Endothelial cell (in vitro differentiated cells): ENCODE data around the gene HDAC4. TPM values are rescaled to one million over a fixed set of nuclear protein-coding genes. Genes with fewer than 3 reads are reported as not detected.

Source experiments
- DNase-seq: peaks from one replicate; pipeline ENCODE4 v3.0.0; 2021; ENCODE audit warnings: low spot score
- H3K27ac Mint-ChIP-seq: one replicate; pipeline ENCODE4 v1.8.0; 2021; ENCODE audit warnings: mixed read lengths, inconsistent platforms; ENCODE audit not compliant: unreplicated experiment
- H3K27me3 Mint-ChIP-seq: one replicate; pipeline ENCODE4 v1.8.0; 2021; ENCODE audit warnings: mild to moderate bottlenecking, moderate library complexity, mixed read lengths, inconsistent platforms; ENCODE audit not compliant: unreplicated experiment
- H3K36me3 Mint-ChIP-seq: one replicate; pipeline ENCODE4 v1.8.0; 2021; ENCODE audit warnings: mild to moderate bottlenecking, low read depth, mixed read lengths, inconsistent platforms; ENCODE audit not compliant: unreplicated experiment
- H3K4me1 Mint-ChIP-seq: one replicate; pipeline ENCODE4 v1.8.0; 2021; ENCODE audit warnings: mild to moderate bottlenecking, mixed read lengths, inconsistent platforms; ENCODE audit not compliant: unreplicated experiment
- H3K4me3 Mint-ChIP-seq: one replicate; pipeline ENCODE4 v1.8.0; 2021; ENCODE audit warnings: mild to moderate bottlenecking, mixed read lengths, inconsistent platforms; ENCODE audit not compliant: unreplicated experiment
- H3K9me3 Mint-ChIP-seq: one replicate; pipeline ENCODE4 v1.8.0; 2021; ENCODE audit warnings: mixed read lengths, inconsistent platforms; ENCODE audit not compliant: unreplicated experiment
- total RNA-seq: library from RNA; stranded (reverse); fragmentation: NEBNext Ultra II Directional; extraction: Animal tissue kit (Norgen Biotek cat#: 25700); gene quantifications from one replicate; pipeline ENCODE4 v1.2.1, GENCODE V29; 2021; ENCODE audit not compliant: unreplicated experiment
- TF ChIP-seq, protein P1 (sequence below): fragments of 200-600 bp; sonication (generic); IDR thresholded peaks from one replicate; pipeline ENCODE4 v1.5.0; 2021; ENCODE audit warnings: antibody characterized with exemption; ENCODE audit not compliant: unreplicated experiment

HDAC4 gene
- total RNA-seq, 1 donor from 2014 or later, result 26.0 TPM

DNA sequence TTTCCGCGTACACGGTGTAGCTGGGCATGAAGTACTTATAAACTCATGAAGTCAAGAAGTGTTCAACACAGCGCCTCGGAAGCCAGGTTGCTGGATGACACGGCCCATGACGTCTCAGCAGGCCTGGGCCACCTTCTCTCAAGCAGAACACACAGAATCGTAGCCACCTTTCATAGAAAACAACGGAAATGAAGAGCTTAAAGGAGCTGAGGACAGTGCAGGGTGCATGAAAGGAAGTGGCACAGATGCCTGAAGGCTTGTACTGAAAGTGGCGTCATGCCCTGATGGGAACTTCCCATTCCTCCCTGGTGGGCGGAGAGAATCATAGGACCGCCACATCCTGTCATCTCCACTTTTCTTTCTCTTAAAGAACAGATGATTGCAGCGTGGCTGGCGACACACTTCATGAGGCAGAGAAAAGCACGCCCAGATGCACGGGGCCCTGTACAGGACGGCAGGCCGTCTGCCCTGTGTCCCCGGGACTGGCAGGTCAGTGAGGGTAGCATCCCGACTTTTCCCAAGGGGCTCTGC is 31.1 kb downstream of the HDAC4 start:
- no peak overlapping the region for H3K4me3 Mint-ChIP-seq
- DNase-seq, result no peak
- H3K4me1 Mint-ChIP-seq, result peaks cover 4% of the 10 kb centered on the region

DNA sequence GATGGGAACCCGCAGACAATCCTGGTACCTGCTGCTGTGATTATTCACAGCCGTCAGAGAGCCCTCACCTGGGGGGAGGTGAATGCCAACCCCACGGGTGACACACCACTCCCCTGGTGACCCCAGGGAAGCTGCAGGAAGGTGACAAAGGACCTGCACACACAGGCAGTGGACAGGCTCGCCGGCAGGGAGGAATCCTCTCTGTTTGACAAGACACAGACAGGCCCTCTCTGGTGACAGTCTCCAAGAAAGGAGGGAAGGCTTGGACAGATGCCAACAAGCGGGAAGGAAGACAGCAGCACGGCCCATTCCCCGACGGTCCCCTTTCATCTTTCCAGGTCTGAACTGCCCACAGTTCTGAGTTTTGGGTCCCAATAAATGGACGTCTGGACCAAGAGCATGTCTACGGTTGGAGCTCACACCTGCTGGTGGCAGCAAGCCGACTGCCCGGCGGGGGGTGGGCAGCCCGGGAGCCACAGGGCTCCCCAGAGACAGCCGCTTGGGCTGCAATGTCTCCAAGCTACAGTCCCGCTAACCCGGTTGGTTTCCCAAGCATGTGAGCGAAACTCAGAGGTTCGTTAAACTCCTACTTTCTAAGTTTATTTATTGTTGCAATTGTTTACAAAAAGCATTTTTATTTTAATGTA is 31.8 kb downstream of the HDAC4 start:
- no peaks in the 10 kb centered on the region for H3K27me3 Mint-ChIP-seq
- no peaks in the 10 kb centered on the region for H3K9me3 Mint-ChIP-seq
- no peak overlapping the region for H3K27ac Mint-ChIP-seq

More for the DNA sequence above, 31.1 kb downstream of the HDAC4 start:
- TF ChIP-seq, protein P1, sequence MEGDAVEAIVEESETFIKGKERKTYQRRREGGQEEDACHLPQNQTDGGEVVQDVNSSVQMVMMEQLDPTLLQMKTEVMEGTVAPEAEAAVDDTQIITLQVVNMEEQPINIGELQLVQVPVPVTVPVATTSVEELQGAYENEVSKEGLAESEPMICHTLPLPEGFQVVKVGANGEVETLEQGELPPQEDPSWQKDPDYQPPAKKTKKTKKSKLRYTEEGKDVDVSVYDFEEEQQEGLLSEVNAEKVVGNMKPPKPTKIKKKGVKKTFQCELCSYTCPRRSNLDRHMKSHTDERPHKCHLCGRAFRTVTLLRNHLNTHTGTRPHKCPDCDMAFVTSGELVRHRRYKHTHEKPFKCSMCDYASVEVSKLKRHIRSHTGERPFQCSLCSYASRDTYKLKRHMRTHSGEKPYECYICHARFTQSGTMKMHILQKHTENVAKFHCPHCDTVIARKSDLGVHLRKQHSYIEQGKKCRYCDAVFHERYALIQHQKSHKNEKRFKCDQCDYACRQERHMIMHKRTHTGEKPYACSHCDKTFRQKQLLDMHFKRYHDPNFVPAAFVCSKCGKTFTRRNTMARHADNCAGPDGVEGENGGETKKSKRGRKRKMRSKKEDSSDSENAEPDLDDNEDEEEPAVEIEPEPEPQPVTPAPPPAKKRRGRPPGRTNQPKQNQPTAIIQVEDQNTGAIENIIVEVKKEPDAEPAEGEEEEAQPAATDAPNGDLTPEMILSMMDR, result no peak
- Mint-ChIP-seq H3K9me3 (no peaks in the 10 kb centered on the region), H3K27me3 (peaks cover 1% of the 10 kb centered on the region), H3K36me3 (no peaks in the 10 kb centered on the region), H3K27ac (no peak overlapping the region)

DNA sequence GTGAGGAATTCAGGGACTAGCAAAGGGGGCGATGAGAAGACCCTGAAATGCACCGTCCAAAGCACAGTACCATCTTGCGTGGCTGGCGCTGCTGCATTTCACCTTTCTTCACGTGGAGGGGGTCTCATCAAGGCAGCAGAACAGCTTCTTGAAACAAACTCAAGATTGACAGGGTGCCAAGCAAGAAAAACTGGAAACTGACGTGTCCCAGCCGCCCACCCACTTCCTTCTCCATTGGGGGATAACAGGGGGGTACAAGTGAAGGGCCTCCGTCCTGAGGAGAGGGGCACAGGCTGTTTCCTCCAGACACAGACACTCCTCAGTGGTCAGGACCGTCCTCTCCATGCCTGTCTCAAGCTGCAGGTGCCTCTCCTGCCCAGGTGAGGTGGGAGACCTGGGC is 32.5 kb downstream of the HDAC4 start:
- TF ChIP-seq, protein P1, result no peak
- Mint-ChIP-seq H3K27me3 (no peaks in the 10 kb centered on the region), H3K9me3 (no peaks in the 10 kb centered on the region), H3K36me3 (no peaks in the 10 kb centered on the region), H3K4me3 (no peak overlapping the region), H3K4me1 (peaks cover 4% of the 10 kb centered on the region), H3K27ac (no peak overlapping the region)
- DNase-seq, result no peak

More for the DNA sequence above, 31.8 kb downstream of the HDAC4 start:
- no peaks in the 10 kb centered on the region for H3K36me3 Mint-ChIP-seq
- TF ChIP-seq, protein P1, result no peak
- no peak overlapping the region for H3K4me3 Mint-ChIP-seq
- DNase-seq, result no peak
- H3K4me1 Mint-ChIP-seq, result peaks cover 4% of the 10 kb centered on the region

GRCh38 chr2:239366740-239367139 is 34.1 kb downstream of the HDAC4 start:
- no peak for DNase-seq
- peaks cover 4% of the 10 kb centered on the region for H3K4me1 Mint-ChIP-seq
- no peak overlapping the region for H3K4me3 Mint-ChIP-seq
- no peaks in the 10 kb centered on the region for H3K27me3 Mint-ChIP-seq
- no peaks in the 10 kb centered on the region for H3K9me3 Mint-ChIP-seq
- no peaks in the 10 kb centered on the region for H3K36me3 Mint-ChIP-seq
- TF ChIP-seq, protein P1, result no peak
- H3K27ac Mint-ChIP-seq, result no peak overlapping the region

GRCh38 chr2:239365782-239366435 is 34.9 kb downstream of the HDAC4 start:
- H3K4me1 Mint-ChIP-seq, result peaks cover 6% of the 10 kb centered on the region
- no peak for DNase-seq
- no peak overlapping the region for H3K4me3 Mint-ChIP-seq
- TF ChIP-seq, protein P1, result no peak
- no peak overlapping the region for H3K27ac Mint-ChIP-seq
- H3K27me3 Mint-ChIP-seq, result no peaks in the 10 kb centered on the region
- H3K36me3 Mint-ChIP-seq, result no peaks in the 10 kb centered on the region
- H3K9me3 Mint-ChIP-seq, result no peaks in the 10 kb centered on the region
